Fibroblast of the aortic adventitia (primary cell): ENCODE results near the gene SNCB. TPM values are rescaled to one million over a fixed set of nuclear protein-coding genes. Genes with fewer than 3 reads are reported as not detected.

Source experiments
- DNase-seq: peaks from one replicate; pipeline ENCODE4 v3.0.0-alpha.2; 2010; ENCODE audit warnings: low read depth
- H3K4me3 ChIP-seq: 2 replicates; pipeline ENCODE4 v1.5.1; 2011; ENCODE audit warnings: low read depth, mild to moderate bottlenecking, control low read depth, low read length, moderate library complexity
- total RNA-seq: library from RNA; depleted of rRNA; stranded (reverse); fragments of >200 nt; gene quantifications from 2 replicates; pipeline ENCODE4 v1.2.3, GENCODE V29; 2012; ENCODE audit warnings: low replicate concordance
- TF ChIP-seq, protein P1 (sequence below): IDR thresholded peaks from 2 replicates; pipeline ENCODE4 v1.5.1; 2011; ENCODE audit warnings: mild to moderate bottlenecking, low read length, control low read depth, inconsistent platforms; ENCODE audit not compliant: insufficient read depth

SNCB gene
- total RNA-seq, 1 donor = not detected

- TF ChIP-seq, protein P1, sequence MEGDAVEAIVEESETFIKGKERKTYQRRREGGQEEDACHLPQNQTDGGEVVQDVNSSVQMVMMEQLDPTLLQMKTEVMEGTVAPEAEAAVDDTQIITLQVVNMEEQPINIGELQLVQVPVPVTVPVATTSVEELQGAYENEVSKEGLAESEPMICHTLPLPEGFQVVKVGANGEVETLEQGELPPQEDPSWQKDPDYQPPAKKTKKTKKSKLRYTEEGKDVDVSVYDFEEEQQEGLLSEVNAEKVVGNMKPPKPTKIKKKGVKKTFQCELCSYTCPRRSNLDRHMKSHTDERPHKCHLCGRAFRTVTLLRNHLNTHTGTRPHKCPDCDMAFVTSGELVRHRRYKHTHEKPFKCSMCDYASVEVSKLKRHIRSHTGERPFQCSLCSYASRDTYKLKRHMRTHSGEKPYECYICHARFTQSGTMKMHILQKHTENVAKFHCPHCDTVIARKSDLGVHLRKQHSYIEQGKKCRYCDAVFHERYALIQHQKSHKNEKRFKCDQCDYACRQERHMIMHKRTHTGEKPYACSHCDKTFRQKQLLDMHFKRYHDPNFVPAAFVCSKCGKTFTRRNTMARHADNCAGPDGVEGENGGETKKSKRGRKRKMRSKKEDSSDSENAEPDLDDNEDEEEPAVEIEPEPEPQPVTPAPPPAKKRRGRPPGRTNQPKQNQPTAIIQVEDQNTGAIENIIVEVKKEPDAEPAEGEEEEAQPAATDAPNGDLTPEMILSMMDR = no peak
- no peak for DNase-seq
- no peak overlapping the region for H3K4me3 ChIP-seq
Observed at GRCh38 chr5:176667637-176668036, 37.3 kb upstream of the SNCB start.

- TF ChIP-seq, protein P1 = no peak
- DNase-seq = no peak
- no peak overlapping the region for H3K4me3 ChIP-seq
Observed at GRCh38 chr5:176665517-176665916, 35.2 kb upstream of the SNCB start.

DNA sequence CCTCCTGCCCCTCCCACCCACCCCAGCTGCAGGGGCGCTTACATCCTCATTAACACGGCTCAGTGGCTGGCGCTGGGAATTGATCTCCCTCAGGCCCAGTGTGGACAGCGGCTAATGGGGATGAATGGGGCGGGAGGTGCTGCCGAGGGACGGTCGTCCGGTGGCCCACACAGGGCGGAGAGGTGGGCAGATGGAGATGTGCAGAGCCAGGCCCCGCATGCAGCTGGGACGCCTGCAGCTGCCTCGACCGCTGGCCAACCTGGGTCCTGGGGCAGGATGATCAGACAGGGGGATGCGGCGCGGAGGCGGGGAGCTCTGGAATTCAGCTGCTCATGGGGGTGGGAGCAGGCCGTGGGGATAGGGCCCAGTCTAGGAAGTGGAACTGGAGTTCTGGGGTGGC lies 34.6 kb upstream of the SNCB start:
- DNase-seq = no peak
- H3K4me3 ChIP-seq = no peak overlapping the region
- TF ChIP-seq, protein P1 = no peak

- DNase-seq = no peak
- TF ChIP-seq, protein P1 = no peak
- no peak overlapping the region for H3K4me3 ChIP-seq
Observed at GRCh38 chr5:176664479-176664878, 34.1 kb upstream of the SNCB start.

DNA sequence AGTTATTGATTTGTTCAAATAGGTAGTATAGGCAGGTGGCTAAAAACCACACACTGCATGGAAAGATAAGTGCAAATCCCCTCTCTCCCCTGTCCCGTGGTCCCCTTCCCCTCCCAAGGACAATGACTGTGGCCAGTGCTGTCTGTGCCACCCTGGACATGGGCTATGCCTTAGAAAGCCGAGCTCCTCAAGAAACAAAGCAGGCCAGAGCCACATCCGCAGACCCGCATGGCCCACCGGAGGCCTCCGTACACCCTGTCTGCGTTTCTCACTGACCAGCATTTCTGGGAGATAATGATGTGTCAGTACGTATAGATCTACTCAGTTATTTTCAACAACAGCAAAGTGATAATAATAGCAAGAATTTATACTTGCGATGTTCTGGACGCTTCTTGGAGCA lies 33.2 kb upstream of the SNCB start:
- no peak for DNase-seq
- no peak overlapping the region for H3K4me3 ChIP-seq
- TF ChIP-seq, protein P1 = no peak

DNA sequence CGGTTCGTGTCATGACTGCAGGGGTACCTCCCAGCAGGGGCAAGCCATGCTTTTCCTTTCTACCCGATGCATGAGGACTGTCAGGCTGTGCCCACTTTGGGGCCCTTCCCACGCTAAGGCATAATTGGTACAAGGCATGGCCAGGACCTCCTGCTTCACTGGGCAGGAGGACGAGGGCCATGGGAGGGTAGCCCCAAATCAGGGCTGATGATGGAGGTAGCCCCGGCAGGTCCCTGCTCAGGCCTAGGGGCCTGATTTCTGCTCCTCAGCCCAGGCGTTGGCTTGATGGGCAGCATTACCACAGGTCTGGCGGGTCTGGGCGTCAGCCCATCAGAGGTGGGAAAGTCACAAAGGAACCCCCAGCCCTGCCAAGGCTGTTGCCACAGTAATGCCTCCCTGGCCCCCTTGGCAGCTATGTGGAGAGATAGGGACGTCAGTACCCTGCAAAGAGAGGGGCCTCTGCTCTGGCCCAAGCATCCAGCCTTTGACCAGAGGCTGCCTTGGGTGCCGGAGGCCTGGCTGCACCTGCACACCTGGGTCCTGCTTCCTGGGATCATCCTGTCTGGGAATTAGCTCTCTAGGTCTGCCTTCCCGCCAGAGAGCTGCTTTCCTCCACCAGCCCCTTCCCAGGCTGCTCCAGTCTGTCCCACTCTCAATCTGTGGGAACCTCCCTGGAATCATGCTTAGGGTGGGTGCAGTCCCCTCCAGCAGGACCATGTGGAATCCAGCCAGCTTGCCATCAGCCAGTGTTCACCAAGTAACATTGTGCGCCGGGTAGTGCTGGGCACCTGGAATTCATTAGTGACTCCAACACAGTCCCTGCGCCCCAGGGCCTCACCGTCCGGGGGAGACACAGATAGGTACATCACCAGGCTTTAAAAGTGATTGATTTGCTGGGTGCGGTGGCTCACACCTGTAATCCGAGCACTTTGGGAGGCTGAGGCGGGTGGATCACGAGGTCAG lies 32.3 kb upstream of the SNCB start:
- H3K4me3 ChIP-seq = no peak overlapping the region
- no peak for DNase-seq
- TF ChIP-seq, protein P1 = no peak
